Measurements from ENCODE around the gene S100A1. TPM values are rescaled to one million over a fixed set of nuclear protein-coding genes. Genes with fewer than 3 reads are reported as not detected.

The S100A1 gene
- total and polyA plus RNA-seq, 10 of the 15 experiments (the other 5 are each of a cell fraction or from before 2014, with no cell fraction given), result 0.13 to 0.29 TPM; not detected in 8

- no peaks in the 10 kb centered on the region for H3K4me1 ChIP-seq (ENCODE audit: control insufficient read depth, insufficient read depth, low read length)
- H3K27me3 ChIP-seq (replicated peaks in 1 of 2; ENCODE audit: control insufficient read depth in 2 of 2, insufficient read depth in 2 of 2, low read length in 1 of 2), result no peaks in the 10 kb centered on the region
- H3K4me3 ChIP-seq, result no peak overlapping the region
- ChIA-PET CTCF (interaction anchor here (0.7 to 1.0 kb wide), 3 partner anchors 12 to 515 kb away, joined by 3 read pairs; no protein-coding TSS in a partner anchor), SMC1A (ENCODE audit: uncharacterized antibody, unreplicated experiment) (interaction anchor here (0.7 kb wide), 1 partner anchor 16 kb away, joined by 3 read pairs; no protein-coding TSS in a partner anchor), POLR2A (interaction anchor here (0.7 kb wide), 1 partner anchor 236 kb away, joined by 3 read pairs; no protein-coding TSS in a partner anchor), RAD21 (ENCODE audit: unreplicated experiment) (no interaction called here)
- H3K4me2 ChIP-seq (ENCODE audit: control insufficient read depth, insufficient read depth), result no peak overlapping the region
- H3K36me3 ChIP-seq (ENCODE audit: control insufficient read depth in 2 of 2, insufficient read depth in 2 of 2, low read length in 1 of 2), result no peaks in the 10 kb centered on the region
- FAIRE-seq (no peak), ATAC-seq (no peak), DNase-seq (ENCODE audit: low read depth, low spot score) (no peak)
- no peak for TF ChIP-seq CEBPZ (IDR thresholded peaks at IDR 0.05; ENCODE audit: low read depth, low read length)
- TF ChIP-seq RB1 (IDR thresholded peaks at IDR 0.05; ENCODE audit: borderline replicate concordance), result no peak
- TF ChIP-seq SMAD5 (IDR thresholded peaks at IDR 0.05; ENCODE audit: low read depth), result no peak
- H4K20me1 ChIP-seq (ENCODE audit: control insufficient read depth, insufficient read depth), result no peaks in the 10 kb centered on the region
- no peak overlapping the region for H3K9ac ChIP-seq (ENCODE audit: control insufficient read depth, insufficient read depth, low read length)
- BruUV-seq (replicated peaks), result no TSS peak
- in situ Hi-C loops (cut with MboI) (no loop called here), intact Hi-C loops (cut with micrococcal nuclease; ENCODE audit: unreplicated experiment) (no loop called here)
- H2AFZ ChIP-seq (ENCODE audit: control insufficient read depth, low read depth, low read length), result no peak overlapping the region
- 45% methylated on average over 2 of the region's 2 CpGs for WGBS (ENCODE audit: insufficient coverage, insufficient replicate concordance, low lambda C conversion rate, missing lambda C conversion rate)
- H3K9me3 ChIP-seq (replicated peaks; ENCODE audit: control insufficient read depth, insufficient read depth, low read length), result no peaks in the 10 kb centered on the region
- H3K27ac ChIP-seq (ENCODE audit: control insufficient read depth, insufficient read depth), result no peak overlapping the region
- no peaks in the 10 kb centered on the region for H3K79me2 ChIP-seq (ENCODE audit: control insufficient read depth, insufficient read depth, low read length)
Observed at GRCh38 chr1:153588482-153588881, 39.8 kb upstream of the S100A1 start.

GRCh38 chr1:153592748-153593147 lies 35.5 kb upstream of the S100A1 start:
- DNase-seq (ENCODE audit: low read depth, low spot score) (no peak), FAIRE-seq (no peak), ATAC-seq (no peak)
- Histone ChIP-seq H3K27me3 (replicated peaks in 1 of 2; ENCODE audit: control insufficient read depth in 2 of 2, insufficient read depth in 2 of 2, low read length in 1 of 2) (no peaks in the 10 kb centered on the region), H3K79me2 (ENCODE audit: control insufficient read depth, insufficient read depth, low read length) (no peaks in the 10 kb centered on the region), H3K4me2 (ENCODE audit: control insufficient read depth, insufficient read depth) (no peak overlapping the region), H3K4me3 (no peak overlapping the region), H3K4me1 (ENCODE audit: control insufficient read depth, insufficient read depth, low read length) (peaks cover 7% of the 10 kb centered on the region), H3K9ac (ENCODE audit: control insufficient read depth, insufficient read depth, low read length) (no peak overlapping the region), H3K9me3 (replicated peaks; ENCODE audit: control insufficient read depth, insufficient read depth, low read length) (no peaks in the 10 kb centered on the region), H4K20me1 (ENCODE audit: control insufficient read depth, insufficient read depth) (no peaks in the 10 kb centered on the region), H3K36me3 (ENCODE audit: control insufficient read depth in 2 of 2, insufficient read depth in 2 of 2, low read length in 1 of 2) (no peaks in the 10 kb centered on the region), H2AFZ (ENCODE audit: control insufficient read depth, low read depth, low read length) (no peak overlapping the region), H3K27ac (ENCODE audit: control insufficient read depth, insufficient read depth) (no peak overlapping the region)
- intact Hi-C loops (cut with micrococcal nuclease; ENCODE audit: unreplicated experiment) (no loop called here), in situ Hi-C loops (cut with MboI) (no loop called here)
- RAD21 ChIA-PET (ENCODE audit: unreplicated experiment), result no interaction called here
- POLR2A ChIA-PET, result no interaction called here
- SMC1A ChIA-PET (ENCODE audit: uncharacterized antibody, unreplicated experiment), result interaction anchor here (1.3 to 2.3 kb wide), 5 partner anchors 15 to 247 kb away, joined by 3 to 8 read pairs (median 3); partner anchors contain the start of genes CHTOP and S100A14
- BruUV-seq (replicated peaks), result no TSS peak
- CTCF ChIA-PET, result interaction anchor here (0.7 to 2.1 kb wide), 7 partner anchors 15 to 98 kb away, joined by 3 to 6 read pairs (median 3); partner anchors contain the start of genes S100A13 and S100A14
- 54% methylated on average over 4 of the region's 4 CpGs for WGBS (ENCODE audit: insufficient coverage, insufficient replicate concordance, low lambda C conversion rate, missing lambda C conversion rate)
- TF ChIP-seq KLF5 (IDR thresholded peaks at IDR 0.05; ENCODE audit: partially characterized antibody) (no peak), ZNF274 (IDR thresholded peaks at IDR 0.05; ENCODE audit: insufficient read depth, insufficient read length) (no peak), ZBTB4 (CRISPR knock-in tag; IDR thresholded peaks at IDR 0.05) (no peak), SUPT20H (IDR thresholded peaks at IDR 0.05; ENCODE audit: borderline replicate concordance, control insufficient read depth, low read depth, low read length) (no peak), RB1 (IDR thresholded peaks at IDR 0.05; ENCODE audit: borderline replicate concordance) (no peak), CBX3 (IDR thresholded peaks at IDR 0.05; ENCODE audit: borderline replicate concordance, low read depth) (no peak), NR2C2 (IDR thresholded peaks at IDR 0.05; ENCODE audit: borderline replicate concordance, control insufficient read depth, insufficient read length, low read depth) (no peak)
